ENCODE data around the gene SOWAHC. TPM values are rescaled to one million over a fixed set of nuclear protein-coding genes. Genes with fewer than 3 reads are reported as not detected.
"Not testable (repeated sequence)": the region's sequence is repeated elsewhere in the genome, so short reads cannot be mapped to it uniquely, and the experiment has no call there.

Gene SOWAHC
- total RNA-seq, 1 donor from 2014 or later: 2.4 TPM

GRCh38 chr2:109614715-109615636 lies 812 bp downstream of the SOWAHC start:
- no peak for DNase-seq (ENCODE audit: low spot score)
- intact Hi-C loops (cut with DNase I): loop anchor here (5.0 kb wide), 2 partner anchors 68 to 77 kb away; no protein-coding TSS in a partner anchor

DNA sequence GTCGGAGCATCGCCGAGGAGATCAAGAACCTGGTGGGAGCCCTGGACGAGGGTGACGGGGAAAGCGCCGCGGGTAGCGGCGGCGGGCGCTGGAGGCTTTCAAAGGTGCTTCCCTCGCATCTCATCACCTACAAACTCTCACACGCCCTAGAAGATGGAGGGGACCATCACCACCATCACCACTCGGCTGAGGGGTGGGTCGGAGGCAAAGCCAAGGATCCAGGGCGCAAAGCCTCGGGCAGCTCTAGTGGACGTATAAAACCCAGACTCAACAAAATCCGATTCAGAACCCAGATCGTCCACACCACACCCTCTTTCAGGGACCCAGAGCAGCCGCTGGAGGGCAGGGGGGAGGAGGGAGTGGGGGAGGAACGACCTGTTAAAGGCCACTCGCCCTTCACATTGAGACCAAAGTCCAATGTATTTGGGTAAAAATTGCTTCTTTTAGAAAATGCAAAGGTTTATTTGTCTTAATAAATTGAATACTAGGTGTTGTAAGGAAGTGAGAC lies 1.5 kb downstream of the SOWAHC start:
- intact Hi-C loops (cut with DNase I): no loop called here
- DNase-seq (ENCODE audit: low spot score): no peak

DNA sequence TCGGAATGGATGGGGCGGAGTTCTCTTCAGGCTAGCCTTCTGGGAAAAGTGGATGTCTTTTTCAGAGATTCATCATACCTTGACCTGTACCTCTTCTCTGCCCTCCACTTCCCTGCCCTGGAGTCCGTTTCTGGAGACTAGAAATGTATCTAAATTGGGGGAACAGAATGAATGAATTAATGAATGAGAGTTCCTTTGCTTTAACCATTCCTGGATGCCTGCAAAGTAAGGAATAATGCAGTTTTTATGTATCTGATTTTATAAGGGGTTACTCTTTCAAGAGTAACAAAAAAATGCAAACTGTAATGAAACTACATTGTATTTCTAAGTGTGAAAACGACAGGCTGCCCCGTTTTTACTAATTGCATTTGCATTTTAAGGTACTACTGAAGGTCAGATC lies 2.0 kb downstream of the SOWAHC start:
- intact Hi-C loops (cut with DNase I): no loop called here

DNA sequence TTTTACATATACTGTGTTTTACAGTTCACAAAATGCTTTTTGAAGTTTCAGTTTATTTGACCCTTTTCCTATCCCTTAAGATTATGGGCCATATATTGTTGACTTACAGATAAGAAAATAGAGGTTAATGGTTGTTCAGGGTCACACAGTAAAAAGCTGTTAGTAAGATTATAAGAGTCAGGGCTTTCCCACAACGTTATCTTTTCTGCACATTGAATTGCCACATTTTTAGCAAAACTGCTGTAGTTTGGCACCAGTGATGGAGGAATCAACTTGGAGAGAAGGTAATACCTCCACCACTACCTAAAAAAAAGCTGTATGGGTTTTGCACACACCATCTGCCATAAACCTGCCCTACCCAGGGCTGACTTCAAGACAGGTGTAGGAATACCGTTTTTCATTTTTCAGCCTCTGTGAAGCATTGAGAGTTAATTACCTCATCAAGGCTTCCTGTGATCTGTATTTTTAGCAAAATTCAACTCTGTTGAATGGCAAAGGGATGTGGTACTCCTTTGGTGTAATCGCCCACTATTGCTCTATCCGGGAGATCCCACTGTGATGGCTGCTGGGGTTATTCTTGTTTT lies 5.0 kb downstream of the SOWAHC start:
- no peak for DNase-seq (ENCODE audit: low spot score)
- intact Hi-C loops (cut with DNase I): no loop called here

More for the DNA sequence above, 2.0 kb downstream of the SOWAHC start:
- DNase-seq (ENCODE audit: low spot score): no peak

DNA sequence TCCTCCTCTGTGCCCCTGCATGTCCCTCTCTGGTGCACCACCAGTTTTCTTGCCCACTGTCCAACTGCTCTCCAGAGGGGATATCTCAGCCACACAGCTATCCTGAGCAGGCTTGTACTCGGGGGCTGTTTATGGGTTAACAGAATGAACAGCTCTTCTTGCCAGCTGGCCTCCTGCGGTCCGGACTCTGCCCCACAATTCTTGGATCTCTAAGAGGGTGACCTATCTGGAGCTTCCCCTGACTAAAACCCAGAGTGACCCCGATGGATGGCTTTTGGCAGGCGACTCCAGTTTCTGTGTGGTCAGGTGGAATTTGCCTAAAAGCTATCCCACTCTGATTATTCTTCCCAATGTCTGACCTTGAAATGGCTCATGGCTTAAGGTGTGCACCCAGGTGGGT lies 9.1 kb downstream of the SOWAHC start:
- DNase-seq (ENCODE audit: low spot score): no peak
- intact Hi-C loops (cut with DNase I): no loop called here

- no peak for DNase-seq (ENCODE audit: low spot score)
- intact Hi-C loops (cut with DNase I): no loop called here
These were observed 9.8 kb downstream of the SOWAHC start for GRCh38 chr2:109623923-109624322.

GRCh38 chr2:109624339-109624738 lies 10.2 kb downstream of the SOWAHC start:
- no peak for DNase-seq (ENCODE audit: low spot score)
- intact Hi-C loops (cut with DNase I): no loop called here

- intact Hi-C loops (cut with DNase I); DNase-seq (ENCODE audit: low spot score): not testable (repeated sequence)
These were observed 14.2 kb downstream of the SOWAHC start for GRCh38 chr2:109628321-109628720.

DNA sequence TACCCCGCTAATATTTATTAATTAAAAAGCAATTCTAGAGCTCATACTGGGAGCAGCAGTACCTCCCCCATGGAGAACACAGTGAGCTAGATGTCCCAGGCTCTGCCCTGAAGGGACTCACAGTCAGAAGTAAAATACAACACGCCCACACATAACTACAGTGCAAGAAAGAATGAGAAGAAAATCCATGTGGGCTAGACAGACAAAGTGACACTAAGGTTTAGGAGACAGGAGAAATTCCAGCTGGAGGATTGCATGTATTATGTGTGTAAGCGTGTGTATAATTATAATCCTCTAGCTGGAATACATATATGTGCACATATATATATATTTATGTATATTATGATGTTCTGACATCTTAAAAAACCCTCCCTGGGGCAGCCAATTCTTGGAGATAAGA lies 15.7 kb downstream of the SOWAHC start:
- no peak for DNase-seq (ENCODE audit: low spot score)
- intact Hi-C loops (cut with DNase I): no loop called here

- intact Hi-C loops (cut with DNase I): no loop called here
- no peak for DNase-seq (ENCODE audit: low spot score)
These were observed 16.6 kb downstream of the SOWAHC start for GRCh38 chr2:109630441-109631430.

DNA sequence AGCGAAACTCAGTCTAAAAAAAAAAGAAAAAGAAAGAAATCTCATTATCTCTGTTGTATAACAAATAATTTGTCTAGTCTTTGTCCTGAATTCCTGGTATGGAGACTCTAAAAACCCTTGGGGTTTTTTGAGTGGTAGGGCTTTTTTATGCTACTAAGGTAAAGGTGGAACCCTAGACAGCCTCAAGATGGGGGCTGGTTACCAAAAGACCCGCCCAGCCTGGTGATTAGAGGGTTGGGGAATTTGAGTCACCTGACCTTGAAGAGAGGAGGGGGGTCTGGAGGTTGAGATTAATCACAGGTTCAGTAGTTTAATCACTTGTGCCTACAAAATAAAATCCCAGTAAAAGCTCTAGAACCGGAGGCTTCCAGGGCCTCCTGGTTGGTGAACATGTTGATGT lies 17.6 kb downstream of the SOWAHC start:
- intact Hi-C loops (cut with DNase I): no loop called here
- no peak for DNase-seq (ENCODE audit: low spot score)

DNA sequence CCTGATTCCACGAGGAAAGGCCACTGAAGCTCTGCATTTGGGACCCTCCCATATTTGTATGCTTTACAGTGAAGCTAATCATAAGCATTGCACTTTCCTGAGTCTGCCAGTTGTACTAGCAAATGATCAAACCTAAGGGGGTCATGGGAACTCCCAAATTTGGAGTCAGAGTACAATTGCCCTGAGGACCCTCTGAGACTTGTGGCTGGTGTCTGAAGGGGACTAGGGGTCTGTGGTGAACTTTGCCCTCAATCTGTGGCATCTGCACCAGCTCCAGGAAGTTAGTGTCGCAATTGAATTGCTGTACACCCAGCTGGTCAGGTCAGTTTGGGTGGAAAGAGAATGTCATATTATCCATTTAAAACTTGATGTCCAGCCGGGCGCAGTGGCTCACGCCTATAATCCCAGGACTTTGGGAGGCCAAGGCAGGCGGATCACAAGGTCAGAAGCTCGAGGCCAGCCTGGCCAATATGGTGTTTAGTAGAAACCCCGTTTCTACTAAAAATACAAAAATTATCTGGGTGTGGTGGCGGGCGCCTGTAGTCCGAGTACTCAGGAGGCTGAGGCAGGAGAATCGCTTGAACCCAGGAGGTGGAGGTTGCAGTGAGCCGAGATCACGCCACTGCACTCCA lies 18.1 kb downstream of the SOWAHC start:
- intact Hi-C loops (cut with DNase I): no loop called here
- DNase-seq (ENCODE audit: low spot score): no peak

- intact Hi-C loops (cut with DNase I): no loop called here
- no peak for DNase-seq (ENCODE audit: low spot score)
These were observed 19.3 kb downstream of the SOWAHC start for GRCh38 chr2:109633284-109633961.

DNA sequence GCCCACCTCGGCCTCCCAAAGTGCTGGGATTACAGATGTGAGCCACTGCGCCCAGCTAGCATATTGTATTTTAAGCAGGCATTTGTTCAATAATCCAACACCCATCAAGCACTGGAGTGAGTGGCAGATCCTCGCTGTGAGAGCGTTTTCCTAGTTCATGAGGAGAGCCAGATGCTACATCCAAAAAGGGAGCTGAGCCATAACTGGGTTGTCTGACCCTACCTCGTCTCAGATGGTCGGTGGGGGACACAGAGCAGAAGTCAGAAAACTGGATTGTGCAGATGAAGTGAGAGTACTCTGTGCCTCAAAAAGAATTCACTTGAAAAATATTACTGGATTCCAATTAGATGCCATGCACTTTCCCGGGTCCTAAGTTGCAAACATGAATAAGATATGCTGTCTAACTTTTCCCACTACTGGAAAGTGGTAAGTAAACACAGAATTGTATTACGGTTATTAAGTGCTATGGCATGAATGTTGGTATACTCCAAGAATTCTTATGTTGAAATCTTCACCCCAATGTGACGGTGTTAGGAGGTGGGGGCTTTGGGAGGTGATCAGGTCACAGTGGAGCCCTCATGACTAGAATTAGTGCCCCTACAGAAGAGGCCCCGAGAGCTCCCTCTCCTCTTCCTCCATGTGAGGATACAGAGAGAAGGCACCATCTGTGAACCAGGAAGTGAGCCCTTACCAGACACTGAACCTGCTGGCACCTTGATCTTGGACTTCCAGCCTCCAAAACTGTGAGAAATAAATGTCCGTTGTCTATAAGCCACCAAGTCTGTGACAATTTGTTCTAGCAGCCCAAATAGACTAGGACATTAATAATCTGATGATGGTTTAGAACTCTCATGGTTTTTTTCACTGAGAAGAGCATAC lies 21.5 kb downstream of the SOWAHC start:
- intact Hi-C loops (cut with DNase I): no loop called here
- no peak for DNase-seq (ENCODE audit: low spot score)

DNA sequence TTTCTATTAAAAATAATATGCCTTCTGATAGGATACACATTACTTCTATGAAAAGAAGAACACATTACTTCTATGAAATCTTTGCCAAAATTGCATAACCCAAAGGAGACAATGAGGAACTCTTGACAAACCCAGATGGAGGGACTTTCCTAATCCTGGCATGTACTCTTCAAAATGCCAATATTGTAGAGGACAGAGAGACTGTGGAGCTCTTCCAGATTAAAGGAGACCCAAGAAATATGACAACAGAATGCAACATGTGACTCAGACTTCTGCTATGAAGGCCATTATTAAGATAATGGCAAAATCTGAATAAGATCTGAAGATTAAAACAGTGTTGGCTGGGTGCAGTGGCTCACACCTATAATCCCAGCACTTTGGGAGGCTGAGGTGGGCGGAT lies 22.2 kb downstream of the SOWAHC start:
- intact Hi-C loops (cut with DNase I): no loop called here

DNA sequence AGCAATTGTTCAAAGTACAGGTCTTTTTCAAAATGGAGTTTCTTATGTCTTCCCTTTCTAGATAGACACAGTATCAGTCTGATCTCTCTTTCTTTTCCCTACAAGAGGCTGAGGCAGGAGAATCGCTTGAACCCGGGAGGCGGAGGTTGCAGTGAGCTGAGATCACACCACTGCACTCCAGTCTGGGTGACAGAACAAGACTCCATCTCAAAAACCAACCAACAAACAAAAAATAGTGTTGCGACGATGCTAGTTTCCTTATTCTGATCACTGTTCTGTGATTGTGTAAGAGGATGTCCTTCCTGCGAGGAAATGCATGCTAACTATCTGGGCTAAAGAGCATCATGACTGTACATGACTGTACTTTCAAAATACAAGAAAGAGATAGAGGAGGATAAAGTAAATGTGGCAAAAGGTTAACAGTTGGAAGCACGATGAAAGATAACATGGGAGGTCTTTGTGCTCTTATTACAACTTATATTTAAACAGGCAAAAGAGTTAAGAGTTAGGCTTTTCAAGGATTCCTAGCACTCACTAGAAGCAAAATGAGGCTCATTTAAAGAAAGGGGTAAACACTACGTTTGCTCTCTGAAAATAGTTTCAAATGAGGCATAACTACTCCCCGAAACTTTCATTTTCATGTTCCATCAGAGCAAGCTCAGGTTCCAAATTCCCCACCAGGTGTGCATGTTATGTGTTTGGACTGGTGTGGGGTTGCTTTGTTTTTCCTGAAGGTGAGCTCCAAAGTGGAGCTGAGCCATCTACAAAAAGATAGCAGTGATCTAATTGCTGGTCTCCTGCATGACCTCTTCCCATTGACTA lies 23.8 kb downstream of the SOWAHC start:
- no peak for DNase-seq (ENCODE audit: low spot score)
- intact Hi-C loops (cut with DNase I): no loop called here

More for the DNA sequence above, 22.2 kb downstream of the SOWAHC start:
- no peak for DNase-seq (ENCODE audit: low spot score)

DNA sequence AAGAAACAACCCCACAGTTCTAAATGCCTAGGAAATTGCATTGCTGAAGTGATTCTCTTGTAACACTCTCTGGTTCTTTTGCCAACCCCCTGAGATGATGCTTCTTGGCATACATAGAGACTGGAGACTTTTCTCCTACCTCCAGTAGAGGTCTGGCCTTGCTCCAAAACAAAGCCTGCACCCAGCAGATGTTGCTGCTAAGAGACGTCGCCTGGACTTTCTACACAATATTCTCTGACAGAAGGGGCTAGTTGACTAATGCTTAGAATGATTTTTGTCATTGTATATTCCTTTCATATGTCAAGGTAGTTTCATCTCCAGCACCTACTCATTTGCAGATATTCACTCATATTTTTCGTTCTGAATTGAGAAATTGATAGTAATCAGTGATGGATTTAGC lies 24.6 kb downstream of the SOWAHC start:
- DNase-seq (ENCODE audit: low spot score): no peak
- intact Hi-C loops (cut with DNase I): no loop called here

Measured in cardiac septum (tissue), 1 donor.